Upper lobe of left lung (tissue), 6 donors: ENCODE measurements around the gene IFNA13. TPM values are rescaled to one million over a fixed set of nuclear protein-coding genes. Genes with fewer than 3 reads are reported as not detected.

Experiments
- ATAC-seq, 2 donors: fragments of 200-7000 bp; cut with Tn5 transposase; one replicate each; pipeline ENCODE4 v1.9.1; 2022; ENCODE audit warnings: mild to moderate bottlenecking in 2 of 2, moderate library complexity in 2 of 2; ENCODE audit not compliant: low FRiP score in 2 of 2
- DNase-seq, 2 donors: peaks; one replicate each; pipeline ENCODE4 v3.0.0-alpha.2; 2019 to 2020
- H3K27ac ChIP-seq, 4 donors: fragments of 200-600 bp; sonication (generic); one replicate each; pipeline ENCODE4 v1.5.1; 2016 to 2019
- H3K27me3 ChIP-seq, 4 donors: fragments of 200-600 bp; sonication (generic); one replicate each; pipeline ENCODE4 v1.5.1; 2017 to 2019
- H3K36me3 ChIP-seq, 4 donors: fragments of 200-600 bp; sonication (generic); one replicate each; pipeline ENCODE4 v1.5.1; 2016 to 2019
- H3K4me1 ChIP-seq, 4 donors: fragments of 200-600 bp; sonication (generic); one replicate each; pipeline ENCODE4 v1.5.1; 2018 to 2019
- H3K4me3 ChIP-seq, 4 donors: fragments of 200-600 bp; sonication (generic); one replicate each; pipeline ENCODE4 v1.5.1; 2017 to 2019; ENCODE audit warnings: mild to moderate bottlenecking in 2 of 4, moderate library complexity in 1 of 4
- H3K9me3 ChIP-seq, 4 donors: fragments of 200-600 bp; sonication (generic); one replicate each; pipeline ENCODE4 v1.5.1; 2018 to 2019
- EP300 ChIP-seq, 4 donors: sonication (generic); formaldehyde crosslinking; IDR thresholded peaks; one replicate each; pipeline ENCODE4 v1.5.1; 2017; ENCODE audit warnings: antibody characterized with exemption in 4 of 4, control low read depth in 2 of 4
- POLR2A ChIP-seq, 4 donors: fragments of 450-650 bp; IDR thresholded peaks; one replicate each; pipeline ENCODE4 v1.5.1; 2016 to 2017; ENCODE audit warnings: antibody characterized with exemption in 4 of 4, mild to moderate bottlenecking in 2 of 4
- POLR2AphosphoS5 ChIP-seq, 2 donors: sonication (generic); formaldehyde crosslinking; IDR thresholded peaks; one replicate each; pipeline ENCODE4 v1.5.1; 2017; ENCODE audit warnings: antibody characterized with exemption in 2 of 2
- WGBS, 2 donors: methylation state at CpG; one replicate each; pipeline ENCODE4 v1.1.5; 2017 to 2018; 5-methylcytosine and 5-hydroxymethylcytosine counted together
- total RNA-seq, 6 donors: library from RNA; depleted of rRNA in 4 of 6; stranded (reverse); fragments of >200 nt in 4 of 6; gene quantifications; one replicate each; pipeline versions ENCODE4 v1.1.0 to v1.2.1, GENCODE V29; 2016 to 2021
- TF ChIP-seq, protein P1 (sequence below), 6 experiments: fragments of 450-650 bp in 4 of 6; fragments of 200-600 bp in 2 of 6; sonication (generic) in 2 of 6; IDR thresholded peaks; one replicate each; pipeline ENCODE4 v1.5.1; 2016 to 2019; ENCODE audit warnings: antibody characterized with exemption in 6 of 6
- donor health status: DM: no; HTN: no; CAD: no; lungs with moderate emphysema.
- donor health status: DM: no; HTN: yes; CAD: no; lungs with severe emphysema.

IFNA13 gene
- total RNA-seq, 6 donors from 2014 or later = not detected

DNA sequence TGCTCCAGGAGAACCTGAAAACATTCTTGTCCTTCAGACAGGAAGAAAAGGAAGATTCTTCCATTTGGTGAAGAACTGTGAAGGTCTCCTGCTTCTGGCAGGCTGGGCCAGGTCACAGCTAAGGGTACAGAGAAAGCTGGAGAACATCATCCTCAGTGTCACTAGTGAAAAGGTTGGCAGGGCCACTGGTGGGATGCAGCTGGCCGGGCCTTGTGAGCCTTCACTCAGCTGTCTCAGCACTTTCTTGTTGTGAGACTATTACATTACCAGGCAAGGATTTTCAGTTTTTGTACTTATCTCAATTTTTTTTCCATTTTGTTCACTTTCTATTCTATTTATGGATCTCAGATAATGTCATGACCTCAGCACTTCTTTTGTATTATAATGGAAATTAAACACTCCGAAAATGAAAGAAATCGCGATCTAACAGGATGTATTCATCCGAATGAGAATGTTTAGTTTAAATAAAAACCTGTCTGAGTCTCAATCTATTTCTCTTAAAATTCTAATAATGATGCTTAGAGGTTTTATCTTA, 31.2 kb upstream of the IFNA13 start:
- Histone ChIP-seq H3K9me3 (no peaks in the 10 kb centered on the region), H3K4me3 (no peak overlapping the region), H3K27ac (no peak overlapping the region), H3K27me3 (peaks cover 0 to 16% (median 5%) of the 10 kb centered on the region in 4 donors), H3K36me3 (no peaks in the 10 kb centered on the region), H3K4me1 (peaks cover 12 to 18% (median 15%) of the 10 kb centered on the region in 4 donors)
- ATAC-seq (no peak), DNase-seq (no peak)
- TF ChIP-seq EP300 (IDR thresholded peaks at IDR 0.05) (no peak), POLR2AphosphoS5 (IDR thresholded peaks at IDR 0.05) (no peak), POLR2A (IDR thresholded peaks at IDR 0.05) (no peak)
- TF ChIP-seq, protein P1, sequence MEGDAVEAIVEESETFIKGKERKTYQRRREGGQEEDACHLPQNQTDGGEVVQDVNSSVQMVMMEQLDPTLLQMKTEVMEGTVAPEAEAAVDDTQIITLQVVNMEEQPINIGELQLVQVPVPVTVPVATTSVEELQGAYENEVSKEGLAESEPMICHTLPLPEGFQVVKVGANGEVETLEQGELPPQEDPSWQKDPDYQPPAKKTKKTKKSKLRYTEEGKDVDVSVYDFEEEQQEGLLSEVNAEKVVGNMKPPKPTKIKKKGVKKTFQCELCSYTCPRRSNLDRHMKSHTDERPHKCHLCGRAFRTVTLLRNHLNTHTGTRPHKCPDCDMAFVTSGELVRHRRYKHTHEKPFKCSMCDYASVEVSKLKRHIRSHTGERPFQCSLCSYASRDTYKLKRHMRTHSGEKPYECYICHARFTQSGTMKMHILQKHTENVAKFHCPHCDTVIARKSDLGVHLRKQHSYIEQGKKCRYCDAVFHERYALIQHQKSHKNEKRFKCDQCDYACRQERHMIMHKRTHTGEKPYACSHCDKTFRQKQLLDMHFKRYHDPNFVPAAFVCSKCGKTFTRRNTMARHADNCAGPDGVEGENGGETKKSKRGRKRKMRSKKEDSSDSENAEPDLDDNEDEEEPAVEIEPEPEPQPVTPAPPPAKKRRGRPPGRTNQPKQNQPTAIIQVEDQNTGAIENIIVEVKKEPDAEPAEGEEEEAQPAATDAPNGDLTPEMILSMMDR (IDR thresholded peaks at IDR 0.05) = no peak
- WGBS, 2 donors = 84 to 85% methylated on average over 5 of the region's 5 CpGs

GRCh38 chr9:21395778-21396717, 28.2 kb upstream of the IFNA13 start:
- H3K27me3 ChIP-seq = peaks cover 0 to 8% (median 0%) of the 10 kb centered on the region in 4 donors
- H3K36me3 ChIP-seq = no peaks in the 10 kb centered on the region
- peak; percentile 34 to 86 for ATAC-seq
- H3K27ac ChIP-seq = no peak overlapping the region
- H3K4me3 ChIP-seq = peak overlapping the region; percentile 34 to 52 (median 42)
- peaks cover 4 to 10% (median 7%) of the 10 kb centered on the region in 4 donors for H3K4me1 ChIP-seq
- no peaks in the 10 kb centered on the region for H3K9me3 ChIP-seq
- peak; percentile 53 to 82 for DNase-seq
- no peak for TF ChIP-seq POLR2A (IDR thresholded peaks at IDR 0.05)
- TF ChIP-seq, protein P1 (IDR thresholded peaks at IDR 0.05) = peak; percentile 53 to 68 (median 60)
- WGBS, 2 donors = 11 to 12% methylated on average over 35 to 39 of the region's 40 CpGs

GRCh38 chr9:21392270-21392669, 24.4 kb upstream of the IFNA13 start:
- no peaks in the 10 kb centered on the region for H3K36me3 ChIP-seq
- H3K4me1 ChIP-seq = peaks cover 4 to 10% (median 7%) of the 10 kb centered on the region in 4 donors
- no peak overlapping the region for H3K4me3 ChIP-seq
- peaks cover 0 to 8% (median 0%) of the 10 kb centered on the region in 4 donors for H3K27me3 ChIP-seq
- DNase-seq (no peak), ATAC-seq (peak; percentile 29 to 67)
- WGBS, 2 donors = 75 to 80% methylated on average over 5 to 6 of the region's 6 CpGs
- TF ChIP-seq EP300 (IDR thresholded peaks at IDR 0.05) = no peak
- no peak for TF ChIP-seq POLR2AphosphoS5 (IDR thresholded peaks at IDR 0.05)
- no peak for TF ChIP-seq POLR2A (IDR thresholded peaks at IDR 0.05)
- TF ChIP-seq, protein P1 (IDR thresholded peaks at IDR 0.05) = peak in 2 of 6 experiments; percentile 20 to 45
- no peaks in the 10 kb centered on the region for H3K9me3 ChIP-seq
- H3K27ac ChIP-seq = no peak overlapping the region

- 35 to 43% methylated on average over 1 of the region's 1 CpG for WGBS, 2 donors
- no peak for ATAC-seq
- no peak for TF ChIP-seq POLR2A (IDR thresholded peaks at IDR 0.05)
- no peak for TF ChIP-seq POLR2AphosphoS5 (IDR thresholded peaks at IDR 0.05)
- no peak for TF ChIP-seq EP300 (IDR thresholded peaks at IDR 0.05)
- TF ChIP-seq, protein P1 (IDR thresholded peaks at IDR 0.05) = no peak
Observed at GRCh38 chr9:21385131-21385670, 17.3 kb upstream of the IFNA13 start, which contains the start of gene IFNA2. Gene IFNA2, minus strand, starts transcription at chr9:21385398. Its CDS starts 69 bp downstream, at chr9:21385329.

More at GRCh38 chr9:21385131-21385670, 17.3 kb upstream of the IFNA13 start, which contains the start of gene IFNA2:
- H3K27me3 ChIP-seq = no peaks in the 10 kb centered on the region
- no peaks in the 10 kb centered on the region for H3K36me3 ChIP-seq
- no peaks in the 10 kb centered on the region for H3K9me3 ChIP-seq
- no peak for DNase-seq
- no peak within 1 kb of the TSS for H3K4me3 ChIP-seq
- H3K27ac ChIP-seq = no peak within 1 kb of the TSS
- peaks cover 0 to 11% (median 4%) of the 10 kb centered on the region in 4 donors for H3K4me1 ChIP-seq
